ENCODE measurements around the gene KRT14. TPM values are rescaled to one million over a fixed set of nuclear protein-coding genes. Genes with fewer than 3 reads are reported as not detected.
"Not testable (repeated sequence)": the region's sequence is repeated elsewhere in the genome, so short reads cannot be mapped to it uniquely, and the experiment has no call there.

KRT14 gene
- total and polyA plus RNA-seq, 10 donors, result 0.06 to 0.79 (median 0.17) TPM; not detected in 6

GRCh38 chr17:41614098-41614497 lies 27.4 kb upstream of the KRT14 start:
- TF ChIP-seq POLR2AphosphoS5 (IDR thresholded peaks at IDR 0.05), result no peak
- TF ChIP-seq CTCF (IDR thresholded peaks at IDR 0.05 in 8 of 11, conservative IDR thresholded peaks at IDR 0.05 in 3 of 11), result no peak
- TF ChIP-seq POLR2A (IDR thresholded peaks at IDR 0.05), result no peak
- Histone ChIP-seq H3K4me1 (no peaks in the 10 kb centered on the region), H3K36me3 (no peaks in the 10 kb centered on the region), H3K9me3 (no peaks in the 10 kb centered on the region), H3K27me3 (replicated peaks in 1 of 7) (peaks cover 0 to 73% (median 0%) of the 10 kb centered on the region in 7 donors), H3K4me3 (no peak overlapping the region), H3K27ac (no peak overlapping the region)
- 72 to 88% (median 83%) methylated on average over 5 of the region's 5 CpGs for WGBS, 5 donors
- intact Hi-C loops (cut with DNase I; ENCODE audit: low total_unique reads), result no loop called here
- DNase-seq, result peak; percentile 39

DNA sequence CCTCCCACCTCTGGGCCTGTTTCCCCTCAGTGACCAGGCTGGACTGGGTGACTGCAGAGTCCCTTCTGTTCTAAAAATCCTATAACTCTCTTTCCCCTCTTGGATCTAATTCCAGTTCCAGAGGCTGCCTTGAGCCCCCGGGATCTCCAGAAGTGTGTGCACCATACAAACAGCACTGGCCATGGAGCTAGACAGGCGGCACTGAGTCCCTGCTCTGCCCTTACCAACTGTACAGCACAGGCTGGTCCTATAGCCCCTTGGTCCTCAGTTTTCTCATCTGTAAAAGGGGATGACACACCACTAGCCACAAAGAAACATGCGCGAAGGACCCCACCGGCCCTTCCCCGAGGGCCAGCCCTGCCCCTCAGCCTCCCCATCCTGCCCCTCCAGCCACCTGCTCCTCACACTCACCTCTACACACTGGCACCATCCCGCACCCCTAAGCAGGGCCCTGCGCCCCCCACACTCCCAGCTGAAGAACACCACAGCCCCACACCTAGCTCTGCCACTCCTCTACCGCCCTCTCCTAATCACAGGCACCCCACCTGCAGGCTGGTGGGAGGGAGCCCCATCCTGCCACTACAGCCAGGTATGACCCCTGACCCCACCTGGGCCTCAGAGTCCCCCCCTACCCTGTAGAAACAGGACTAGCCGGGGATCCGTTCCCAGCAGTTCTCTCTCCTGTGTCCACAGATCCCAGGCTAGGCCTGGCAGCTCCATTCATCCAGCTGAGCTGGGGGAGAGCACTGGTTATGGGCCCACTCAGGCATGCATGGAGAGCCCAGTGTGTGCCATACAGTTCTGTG lies 26.8 kb upstream of the KRT14 start:
- intact Hi-C loops (cut with DNase I; ENCODE audit: low total_unique reads), result no loop called here
- H3K9me3 ChIP-seq, result no peaks in the 10 kb centered on the region
- no peaks in the 10 kb centered on the region for H3K36me3 ChIP-seq
- peaks cover 0 to 71% (median 0%) of the 10 kb centered on the region in 7 donors for H3K27me3 ChIP-seq (replicated peaks in 1 of 7)
- DNase-seq, result peak; percentile 25
- H3K4me1 ChIP-seq, result no peaks in the 10 kb centered on the region
- WGBS, 5 donors, result 77 to 91% (median 89%) methylated on average over 11 of the region's 11 CpGs
- H3K4me3 ChIP-seq, result no peak overlapping the region
- H3K27ac ChIP-seq, result no peak overlapping the region
- TF ChIP-seq POLR2AphosphoS5 (IDR thresholded peaks at IDR 0.05) (no peak), POLR2A (IDR thresholded peaks at IDR 0.05) (no peak), CTCF (IDR thresholded peaks at IDR 0.05 in 8 of 11, conservative IDR thresholded peaks at IDR 0.05 in 3 of 11) (no peak)

DNA sequence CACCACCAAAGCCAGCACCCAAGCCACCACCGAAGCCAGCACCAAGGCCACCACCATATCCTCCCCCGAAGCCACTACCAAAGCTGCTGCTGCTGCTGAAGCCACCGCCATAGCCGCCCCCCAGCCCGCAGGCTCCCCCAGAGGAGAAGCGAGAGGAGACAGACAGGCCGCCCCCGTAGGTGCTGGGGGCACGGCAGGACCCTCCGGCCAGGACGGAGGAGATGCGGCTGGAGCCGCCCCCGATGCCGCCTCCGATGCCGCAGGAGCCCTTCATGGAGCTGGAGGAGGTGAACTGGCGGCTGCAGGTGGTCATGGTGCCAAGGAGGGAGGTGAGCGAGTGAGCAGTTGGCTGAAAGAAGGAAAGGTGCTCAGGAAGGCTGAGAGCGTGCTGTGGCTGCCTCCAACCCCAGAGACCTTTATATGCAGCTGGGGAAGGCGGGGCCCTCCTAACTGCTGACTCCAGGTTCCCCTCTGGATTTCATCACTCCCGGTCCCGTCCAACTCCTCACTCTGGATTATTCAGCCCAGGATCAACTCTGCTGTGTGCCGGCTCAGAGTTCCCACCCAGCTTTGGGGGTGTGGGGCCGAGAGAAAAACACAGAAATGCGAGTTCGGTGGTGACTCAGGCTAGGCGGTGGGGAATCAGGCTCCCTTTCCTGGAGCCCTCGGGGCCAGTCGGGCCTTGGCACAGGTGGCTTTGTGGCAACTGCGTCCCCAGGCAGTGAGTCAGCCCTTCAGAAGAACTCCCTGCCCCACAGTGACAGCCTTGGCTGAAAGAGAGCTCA lies 25.9 kb upstream of the KRT14 start, which contains the start of gene KRT16:
Gene KRT16 (minus strand): TSS at position 392 of the 785 bp plus-strand sequence. CDS start 79 bp downstream, at position 313.
- peak; percentile 60 for DNase-seq
- intact Hi-C loops (cut with DNase I; ENCODE audit: low total_unique reads); H3K9me3 ChIP-seq; H3K27ac ChIP-seq; H3K36me3 ChIP-seq; H3K4me3 ChIP-seq; H3K4me1 ChIP-seq: not testable (repeated sequence)
- peaks cover 0 to 62% (median 0%) of the 10 kb centered on the region in 7 donors for H3K27me3 ChIP-seq (replicated peaks in 1 of 7)
- 70 to 82% (median 78%) methylated on average over 26 to 31 of the region's 31 CpGs for WGBS, 5 donors

GRCh38 chr17:41610965-41611640 lies 24.4 kb upstream of the KRT14 start:
- intact Hi-C loops (cut with DNase I; ENCODE audit: low total_unique reads), result no loop called here
- Histone ChIP-seq H3K4me1 (no peaks in the 10 kb centered on the region), H3K9me3 (peaks cover 0 to 19% (median 17%) of the 10 kb centered on the region in 8 donors), H3K36me3 (no peaks in the 10 kb centered on the region), H3K4me3 (no peak overlapping the region), H3K27ac (no peak overlapping the region), H3K27me3 (replicated peaks in 1 of 7) (peaks cover 0 to 48% (median 0%) of the 10 kb centered on the region in 7 donors)
- DNase-seq, result peak; percentile 67
- TF ChIP-seq POLR2AphosphoS5 (IDR thresholded peaks at IDR 0.05), result no peak
- no peak for TF ChIP-seq CTCF (IDR thresholded peaks at IDR 0.05 in 8 of 11, conservative IDR thresholded peaks at IDR 0.05 in 3 of 11)
- TF ChIP-seq POLR2A (IDR thresholded peaks at IDR 0.05), result no peak
- WGBS, 5 donors, result 78 to 90% (median 87%) methylated on average over 23 to 25 of the region's 25 CpGs

Measured in spleen (tissue), 11 donors.